GM12878 (cell line): ENCODE measurements around the gene DCPS. TPM values are rescaled to one million over a fixed set of nuclear protein-coding genes. Genes with fewer than 3 reads are reported as not detected.

Source experiments
- CBX3 ChIP-seq: fragments of 200-600 bp; sonication (generic); IDR thresholded peaks from 2 replicates; pipeline ENCODE4 v1.6.1; 2016; ENCODE audit warnings: low read depth, borderline replicate concordance
- CEBPB ChIP-seq, 2 experiments: fragments of 150-350 bp in 1 of 2; IDR thresholded peaks; 2 replicates each; pipeline ENCODE4 v1.6.1; 2012 to 2014; ENCODE audit warnings: low read depth in 2 of 2, low read length in 2 of 2, borderline replicate concordance in 1 of 2, inconsistent platforms in 1 of 2
- DPF2 ChIP-seq: fragments of 450-650 bp; IDR thresholded peaks from 2 replicates; pipeline ENCODE4 v1.6.1; 2017; ENCODE audit warnings: mild to moderate bottlenecking
- FOXK2 ChIP-seq: fragments of 450-650 bp; IDR thresholded peaks from 2 replicates; pipeline ENCODE4 v1.6.1; 2017; ENCODE audit warnings: mild to moderate bottlenecking, moderate library complexity
- FOXM1 ChIP-seq: IDR thresholded peaks from 2 replicates; pipeline ENCODE4 v1.6.1; 2012; ENCODE audit warnings: low read depth, mild to moderate bottlenecking, inconsistent platforms, low read length, moderate library complexity
- JUNB ChIP-seq: IDR thresholded peaks from 2 replicates; pipeline ENCODE4 v1.6.1; 2016; ENCODE audit warnings: antibody characterized with exemption, mild to moderate bottlenecking
- MYC ChIP-seq: IDR thresholded peaks from 2 replicates; pipeline ENCODE4 v1.6.1; 2011; ENCODE audit warnings: mild to moderate bottlenecking, low read length, moderate library complexity, inconsistent platforms; ENCODE audit not compliant: insufficient read depth, insufficient replicate concordance, insufficient read length, severe bottlenecking
- NFIC ChIP-seq: IDR thresholded peaks from 2 replicates; pipeline ENCODE4 v1.6.1; 2012; ENCODE audit warnings: low read depth, mild to moderate bottlenecking, inconsistent platforms, low read length, moderate library complexity
- NR2F1 ChIP-seq: fragments of 450-650 bp; conservative IDR thresholded peaks from 2 replicates; pipeline ENCODE4 v1.6.1; 2017; ENCODE audit warnings: mild to moderate bottlenecking
- PAX8 ChIP-seq: fragments of 450-650 bp; IDR thresholded peaks from 2 replicates; pipeline ENCODE4 v1.6.1; 2017; ENCODE audit warnings: mild to moderate bottlenecking, moderate library complexity
- TCF7 ChIP-seq: IDR thresholded peaks from 2 replicates; pipeline ENCODE4 v1.6.1; 2014; ENCODE audit warnings: antibody characterized with exemption, borderline replicate concordance
- YBX1 ChIP-seq: fragments of 450-650 bp; IDR thresholded peaks from 2 replicates; pipeline ENCODE4 v1.6.1; 2016; ENCODE audit warnings: antibody characterized with exemption
- ZBED1 ChIP-seq: IDR thresholded peaks from 2 replicates; pipeline ENCODE4 v1.6.1; 2016; ENCODE audit warnings: borderline replicate concordance
- ZNF274 ChIP-seq: IDR thresholded peaks from one replicate; pipeline ENCODE4 v1.8.0; 2011; ENCODE audit not compliant: insufficient read length, insufficient read depth
- ZNF622 ChIP-seq: fragments of 450-650 bp; IDR thresholded peaks from 2 replicates; pipeline ENCODE4 v1.6.1; 2017; ENCODE audit warnings: mild to moderate bottlenecking, inconsistent platforms
- polyA plus RNA-seq, 11 experiments: library from polyadenylated mRNA; depleted of rRNA in 4 of 11; unstranded in 6 of 11; stranded (reverse) in 5 of 11; fragments of >200 nt; fragmentation: Nextera tagmentation in 4 of 11; fragmentation: Illumina TruSeq in 1 of 11; extraction: Ambion mirVana in 4 of 11; extraction: Trizol in 1 of 11; gene quantifications; 1 replicate in 1 of 11; 2 replicates in 10 of 11; pipeline versions ENCODE4 v1.2.1 to v1.2.3, GENCODE V29; 2011 to 2016; ENCODE audit warnings: inconsistent platforms in 2 of 11, missing spikeins in 2 of 11, low read depth in 1 of 11
- total RNA-seq, 4 experiments: library from RNA; depleted of rRNA in 3 of 4; stranded (reverse); fragments of >200 nt in 3 of 4; fragmentation: Illumina TruSeq in 1 of 4; extraction: Trizol in 1 of 4; gene quantifications; 2 replicates each; pipeline versions ENCODE4 v1.2.1 to v1.2.3, GENCODE V29; 2013 to 2021
- TF ChIP-seq, protein P1 (sequence below): fragments of 450-650 bp; IDR thresholded peaks from 2 replicates; pipeline ENCODE4 v1.6.1; 2016; ENCODE audit warnings: mild to moderate bottlenecking
- TF ChIP-seq, protein P2 (sequence below): fragments of 450-650 bp; IDR thresholded peaks from 2 replicates; pipeline ENCODE4 v1.6.1; 2017; ENCODE audit warnings: low read depth, mild to moderate bottlenecking, moderate library complexity
- TF ChIP-seq, protein P3 (sequence below): fragments of 450-650 bp; formaldehyde crosslinking; IDR thresholded peaks from 2 replicates; pipeline ENCODE4 v1.4.0; 2022; ENCODE audit warnings: mild to moderate bottlenecking, moderate library complexity
- TF ChIP-seq, protein P4 (sequence below): IDR thresholded peaks from 2 replicates; pipeline ENCODE4 v1.6.1; 2011; ENCODE audit warnings: borderline replicate concordance, low read depth, mild to moderate bottlenecking, moderate library complexity, low read length; ENCODE audit not compliant: insufficient read depth, poor library complexity, severe bottlenecking

DCPS gene
- total and polyA plus RNA-seq, 10 of the 15 experiments (the other 5 are each of a cell fraction or from before 2014, with no cell fraction given) = 23.5 to 101 (median 67.4) TPM

DNA sequence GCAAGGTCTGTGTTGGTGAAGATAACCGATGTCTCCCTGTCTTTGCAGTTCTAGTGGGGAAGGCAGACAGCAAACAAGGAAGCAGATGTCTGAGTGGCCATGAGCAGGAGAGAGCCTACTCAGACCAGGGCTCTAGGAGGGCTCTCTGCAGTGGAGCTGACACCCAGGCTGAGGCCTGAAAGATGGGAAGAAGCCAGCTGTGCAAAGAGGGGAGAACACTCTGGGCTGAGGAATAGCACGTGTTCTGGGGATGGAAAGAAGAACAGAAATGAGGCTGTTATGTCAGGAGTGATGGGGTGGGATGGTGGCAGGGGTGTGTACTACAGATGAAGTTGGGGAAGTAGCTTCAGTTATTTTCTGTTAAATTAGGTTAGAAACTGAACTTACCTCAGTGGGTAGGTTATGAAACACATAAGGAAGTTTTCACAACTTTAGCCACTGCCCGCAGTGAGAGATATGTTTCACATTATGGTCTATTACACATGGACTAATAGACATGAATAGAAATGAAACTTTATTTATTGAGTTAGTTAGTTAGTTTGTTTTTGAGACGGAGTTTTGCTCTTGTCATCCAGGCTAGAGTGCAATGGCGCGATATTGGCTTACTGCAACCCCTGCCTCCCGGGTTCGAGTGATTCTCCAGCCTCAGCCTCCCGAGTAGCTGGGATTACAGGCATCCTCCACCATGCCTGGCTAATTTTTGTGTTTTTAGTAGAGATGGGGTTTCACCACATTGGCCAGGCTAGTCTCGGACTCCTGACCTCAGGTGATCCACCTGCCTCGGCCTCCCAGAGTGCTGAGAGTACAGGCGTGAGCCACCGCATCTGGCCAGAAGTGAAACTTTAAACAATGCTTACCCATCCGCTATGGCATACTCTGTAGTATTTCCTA, 7.8 kb downstream of the DCPS start (continued):
- TF ChIP-seq MYC (no peak), JUNB (0 out of 2 replicates have a peak, but pooled peaks have one; percentile 14), ZNF622 (no peak), YBX1 (no peak), PAX8 (no peak), ZBED1 (no peak), ZNF274 (no peak), CEBPB (IDR thresholded peaks at IDR 0.05; ENCODE audit: borderline replicate concordance in 1 of 2, low read depth in 2 of 2, low read length in 2 of 2) (no peak), DPF2 (peak; percentile 68; the same call in 1 of the 2 replicates), TCF7 (no peak), CBX3 (no peak), FOXM1 (peak; percentile 42; the same call in 1 of the 2 replicates), FOXK2 (no peak), NR2F1 (peak; percentile 71), NFIC (peak; percentile 51; the same call in 1 of the 2 replicates)
- TF ChIP-seq, protein P1, sequence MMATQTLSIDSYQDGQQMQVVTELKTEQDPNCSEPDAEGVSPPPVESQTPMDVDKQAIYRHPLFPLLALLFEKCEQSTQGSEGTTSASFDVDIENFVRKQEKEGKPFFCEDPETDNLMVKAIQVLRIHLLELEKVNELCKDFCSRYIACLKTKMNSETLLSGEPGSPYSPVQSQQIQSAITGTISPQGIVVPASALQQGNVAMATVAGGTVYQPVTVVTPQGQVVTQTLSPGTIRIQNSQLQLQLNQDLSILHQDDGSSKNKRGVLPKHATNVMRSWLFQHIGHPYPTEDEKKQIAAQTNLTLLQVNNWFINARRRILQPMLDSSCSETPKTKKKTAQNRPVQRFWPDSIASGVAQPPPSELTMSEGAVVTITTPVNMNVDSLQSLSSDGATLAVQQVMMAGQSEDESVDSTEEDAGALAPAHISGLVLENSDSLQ = 0 out of 2 replicates have a peak, but pooled peaks have one; percentile 26
- TF ChIP-seq, protein P2, sequence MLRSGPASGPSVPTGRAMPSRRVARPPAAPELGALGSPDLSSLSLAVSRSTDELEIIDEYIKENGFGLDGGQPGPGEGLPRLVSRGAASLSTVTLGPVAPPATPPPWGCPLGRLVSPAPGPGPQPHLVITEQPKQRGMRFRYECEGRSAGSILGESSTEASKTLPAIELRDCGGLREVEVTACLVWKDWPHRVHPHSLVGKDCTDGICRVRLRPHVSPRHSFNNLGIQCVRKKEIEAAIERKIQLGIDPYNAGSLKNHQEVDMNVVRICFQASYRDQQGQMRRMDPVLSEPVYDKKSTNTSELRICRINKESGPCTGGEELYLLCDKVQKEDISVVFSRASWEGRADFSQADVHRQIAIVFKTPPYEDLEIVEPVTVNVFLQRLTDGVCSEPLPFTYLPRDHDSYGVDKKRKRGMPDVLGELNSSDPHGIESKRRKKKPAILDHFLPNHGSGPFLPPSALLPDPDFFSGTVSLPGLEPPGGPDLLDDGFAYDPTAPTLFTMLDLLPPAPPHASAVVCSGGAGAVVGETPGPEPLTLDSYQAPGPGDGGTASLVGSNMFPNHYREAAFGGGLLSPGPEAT = peak; percentile 39; the same call in 1 of the 2 replicates
- TF ChIP-seq, protein P3, sequence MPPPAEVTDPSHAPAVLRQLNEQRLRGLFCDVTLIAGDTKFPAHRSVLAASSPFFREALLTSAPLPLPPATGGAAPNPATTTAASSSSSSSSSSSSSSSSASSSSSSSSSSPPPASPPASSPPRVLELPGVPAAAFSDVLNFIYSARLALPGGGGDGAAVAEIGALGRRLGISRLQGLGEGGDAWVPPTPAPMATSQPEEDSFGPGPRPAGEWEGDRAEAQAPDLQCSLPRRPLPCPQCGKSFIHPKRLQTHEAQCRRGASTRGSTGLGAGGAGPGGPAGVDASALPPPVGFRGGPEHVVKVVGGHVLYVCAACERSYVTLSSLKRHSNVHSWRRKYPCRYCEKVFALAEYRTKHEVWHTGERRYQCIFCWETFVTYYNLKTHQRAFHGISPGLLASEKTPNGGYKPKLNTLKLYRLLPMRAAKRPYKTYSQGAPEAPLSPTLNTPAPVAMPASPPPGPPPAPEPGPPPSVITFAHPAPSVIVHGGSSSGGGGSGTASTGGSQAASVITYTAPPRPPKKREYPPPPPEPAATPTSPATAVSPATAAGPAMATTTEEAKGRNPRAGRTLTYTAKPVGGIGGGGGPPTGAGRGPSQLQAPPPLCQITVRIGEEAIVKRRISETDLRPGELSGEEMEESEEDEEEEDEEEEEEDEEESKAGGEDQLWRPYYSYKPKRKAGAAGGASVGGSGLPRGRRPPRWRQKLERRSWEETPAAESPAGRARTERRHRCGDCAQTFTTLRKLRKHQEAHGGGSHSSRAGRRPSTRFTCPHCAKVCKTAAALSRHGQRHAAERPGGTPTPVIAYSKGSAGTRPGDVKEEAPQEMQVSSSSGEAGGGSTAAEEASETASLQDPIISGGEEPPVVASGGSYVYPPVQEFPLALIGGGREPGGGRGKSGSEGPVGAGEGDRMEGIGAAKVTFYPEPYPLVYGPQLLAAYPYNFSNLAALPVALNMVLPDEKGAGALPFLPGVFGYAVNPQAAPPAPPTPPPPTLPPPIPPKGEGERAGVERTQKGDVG = no peak
- TF ChIP-seq, protein P4, sequence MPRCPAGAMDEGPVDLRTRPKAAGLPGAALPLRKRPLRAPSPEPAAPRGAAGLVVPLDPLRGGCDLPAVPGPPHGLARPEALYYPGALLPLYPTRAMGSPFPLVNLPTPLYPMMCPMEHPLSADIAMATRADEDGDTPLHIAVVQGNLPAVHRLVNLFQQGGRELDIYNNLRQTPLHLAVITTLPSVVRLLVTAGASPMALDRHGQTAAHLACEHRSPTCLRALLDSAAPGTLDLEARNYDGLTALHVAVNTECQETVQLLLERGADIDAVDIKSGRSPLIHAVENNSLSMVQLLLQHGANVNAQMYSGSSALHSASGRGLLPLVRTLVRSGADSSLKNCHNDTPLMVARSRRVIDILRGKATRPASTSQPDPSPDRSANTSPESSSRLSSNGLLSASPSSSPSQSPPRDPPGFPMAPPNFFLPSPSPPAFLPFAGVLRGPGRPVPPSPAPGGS = no peak
